Tongue (tissue), 2 donors: Measurements from ENCODE around the gene PLK1. TPM values are rescaled to one million over a fixed set of nuclear protein-coding genes. Genes with fewer than 3 reads are reported as not detected.
"Not testable (repeated sequence)": the region's sequence is repeated elsewhere in the genome, so short reads cannot be mapped to it uniquely, and the experiment has no call there.

Source experiments
- DNase-seq: peaks from one replicate; pipeline ENCODE4 v3.0.0-alpha.2; 2015
- total RNA-seq: library from RNA; depleted of rRNA; stranded (reverse); fragments of >200 nt; gene quantifications from one replicate; pipeline ENCODE4 v1.2.3, GENCODE V29; 2014

The PLK1 gene
- 4.6 TPM for total RNA-seq

DNA sequence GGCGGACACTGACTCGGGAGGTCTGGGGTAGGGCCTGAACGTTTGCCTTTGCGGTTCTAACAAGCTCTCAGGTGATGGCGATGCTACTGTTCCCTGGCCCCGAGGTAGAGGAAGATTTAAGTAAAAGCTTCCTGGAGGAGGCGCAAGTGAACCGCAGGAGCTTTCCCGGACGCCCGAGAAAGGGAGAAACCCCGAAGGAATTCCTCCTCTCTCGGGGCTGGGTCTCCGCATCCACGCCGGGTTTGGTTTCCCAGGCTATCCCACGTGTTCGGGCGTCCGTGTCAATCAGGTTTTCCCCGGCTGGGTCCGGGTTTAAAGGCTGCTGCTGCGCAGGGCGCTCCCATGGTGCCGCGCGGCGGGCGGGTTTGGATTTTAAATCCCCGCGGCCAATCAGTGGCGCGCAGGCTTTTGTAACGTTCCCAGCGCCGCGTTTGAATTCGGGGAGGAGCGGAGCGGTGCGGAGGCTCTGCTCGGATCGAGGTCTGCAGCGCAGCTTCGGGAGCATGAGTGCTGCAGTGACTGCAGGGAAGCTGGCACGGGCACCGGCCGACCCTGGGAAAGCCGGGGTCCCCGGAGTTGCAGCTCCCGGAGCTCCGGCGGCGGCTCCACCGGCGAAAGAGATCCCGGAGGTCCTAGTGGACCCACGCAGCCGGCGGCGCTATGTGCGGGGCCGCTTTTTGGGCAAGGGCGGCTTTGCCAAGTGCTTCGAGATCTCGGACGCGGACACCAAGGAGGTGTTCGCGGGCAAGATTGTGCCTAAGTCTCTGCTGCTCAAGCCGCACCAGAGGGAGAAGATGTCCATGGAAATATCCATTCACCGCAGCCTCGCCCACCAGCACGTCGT is at the start of gene PLK1:
Gene PLK1, plus strand, starts transcription at position 460 of the 844 bp plus-strand sequence. Its CDS starts 44 bp downstream, at position 504.
- peak; percentile 91 for DNase-seq

GRCh38 chr16:23629516-23629915 is 49.2 kb upstream of the PLK1 start:
- DNase-seq, result no peak

DNA sequence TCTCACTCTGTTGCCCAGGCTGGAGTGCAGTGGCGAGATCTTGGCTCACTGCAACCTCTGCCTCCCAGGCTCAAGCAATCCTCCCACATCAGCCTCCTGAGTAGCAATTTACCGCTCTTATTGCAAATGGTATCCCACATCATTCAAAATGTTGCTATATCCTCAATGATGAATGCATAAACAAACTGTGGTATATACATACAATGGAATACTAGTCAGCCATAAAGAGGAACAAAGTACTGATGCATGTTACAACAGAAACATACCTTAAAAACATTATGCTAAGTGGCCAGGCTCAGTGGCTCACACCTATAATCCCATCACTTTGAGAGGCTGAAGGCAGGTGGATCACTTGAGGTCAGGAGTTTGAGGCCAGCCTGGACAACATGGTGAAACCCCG is 46.8 kb upstream of the PLK1 start:
- DNase-seq, result not testable (repeated sequence)

DNA sequence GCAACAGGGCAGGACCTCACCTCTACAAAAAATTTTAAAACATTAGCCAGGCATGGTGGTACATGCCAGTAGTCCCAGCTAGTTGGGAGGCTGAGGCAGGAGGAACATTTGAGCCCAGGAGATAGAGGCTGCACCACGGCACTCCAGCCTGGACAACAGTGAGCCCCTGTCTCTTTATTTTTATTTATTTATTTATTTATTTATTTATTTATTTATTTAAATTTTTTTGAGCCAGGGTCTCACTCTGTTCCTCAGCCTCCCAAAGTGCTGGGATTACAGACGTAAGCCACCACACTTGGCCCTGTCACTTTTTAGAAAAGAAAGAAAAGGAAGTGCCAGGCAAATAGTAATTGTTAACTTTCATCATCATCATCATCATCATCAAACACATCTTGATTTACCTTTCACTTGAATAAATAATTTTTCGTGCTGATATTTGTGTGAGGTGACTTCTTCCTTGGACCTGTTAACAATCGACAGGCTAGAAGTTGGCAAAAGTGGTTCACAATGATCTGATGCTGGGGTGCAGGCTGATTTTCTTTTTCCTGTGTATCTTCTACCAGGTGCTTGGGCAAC is 44.1 kb upstream of the PLK1 start:
- DNase-seq, result no peak

DNA sequence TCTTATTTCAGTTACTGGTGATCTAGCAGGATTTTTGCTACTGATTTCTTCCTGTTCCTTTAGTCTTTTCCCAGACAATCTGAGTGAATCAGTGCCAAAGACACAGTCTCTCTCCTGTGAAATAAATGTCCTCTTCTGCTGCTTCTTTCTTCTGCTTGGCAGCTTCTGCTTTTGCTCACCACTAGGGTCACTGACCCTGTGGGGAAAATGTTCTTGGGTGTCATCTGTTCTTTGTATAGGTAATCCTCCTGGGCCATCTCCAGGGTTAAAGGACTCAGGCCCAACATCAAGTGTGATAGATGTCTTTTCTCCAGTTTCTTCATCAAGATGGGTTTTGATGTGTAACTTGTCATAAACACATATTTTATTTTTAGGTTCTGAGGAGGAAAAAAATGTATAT is 42.7 kb upstream of the PLK1 start:
- DNase-seq, result no peak

DNA sequence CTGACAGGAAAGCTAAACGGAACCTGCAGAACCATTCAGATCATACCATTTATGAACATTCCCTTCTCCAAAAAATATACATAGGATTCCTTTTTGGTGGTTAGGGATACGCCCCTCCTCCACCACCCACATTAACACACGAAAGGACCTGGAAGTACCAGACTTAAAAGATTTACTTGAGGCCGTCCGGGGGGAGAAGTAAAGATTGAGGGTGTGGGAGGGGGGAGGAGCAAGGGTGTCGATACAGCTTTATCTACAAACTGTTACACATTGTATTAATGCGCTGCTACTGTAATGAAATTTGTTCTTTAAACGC is 38.1 kb upstream of the PLK1 start:
- no peak for DNase-seq

- DNase-seq, result peak; percentile 97
Observed at GRCh38 chr16:23640931-23641765, 37.5 kb upstream of the PLK1 start, which contains the start of the genes DCTN5 and PALB2. DCTN5 (plus strand) TSS chr16:23641466; CDS start chr16:23641543, 77 bp downstream. PALB2 (minus strand) TSS chr16:23641310; CDS start chr16:23641157, 153 bp downstream.

DNA sequence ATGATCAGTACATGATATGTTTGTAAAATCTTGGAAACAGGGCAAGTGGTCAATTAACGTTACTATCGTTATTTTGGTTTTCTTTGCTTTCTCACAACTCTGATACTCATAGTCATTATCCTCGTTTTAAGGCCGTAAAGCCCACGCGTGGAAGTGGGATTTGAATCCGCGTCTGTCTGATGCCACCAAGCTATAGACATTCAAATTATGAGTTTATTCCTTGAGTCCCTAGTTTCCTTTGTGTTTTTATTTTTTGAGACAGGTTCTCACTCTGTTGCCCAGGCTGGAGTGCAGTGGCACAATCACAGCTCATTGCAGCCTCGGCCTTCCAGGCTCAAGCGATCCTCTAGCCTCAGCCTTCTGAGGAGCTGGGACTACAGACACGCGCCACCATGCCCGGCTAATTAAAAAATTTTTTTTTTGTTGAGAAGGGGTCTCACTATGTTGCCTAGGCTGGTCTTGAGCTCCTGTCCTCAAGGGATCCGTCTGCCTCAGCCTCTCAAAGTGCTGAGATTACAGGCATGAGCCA is 36.4 kb upstream of the PLK1 start:
- DNase-seq, result no peak

GRCh38 chr16:23650674-23651416 is 27.8 kb upstream of the PLK1 start:
- DNase-seq, result no peak

DNA sequence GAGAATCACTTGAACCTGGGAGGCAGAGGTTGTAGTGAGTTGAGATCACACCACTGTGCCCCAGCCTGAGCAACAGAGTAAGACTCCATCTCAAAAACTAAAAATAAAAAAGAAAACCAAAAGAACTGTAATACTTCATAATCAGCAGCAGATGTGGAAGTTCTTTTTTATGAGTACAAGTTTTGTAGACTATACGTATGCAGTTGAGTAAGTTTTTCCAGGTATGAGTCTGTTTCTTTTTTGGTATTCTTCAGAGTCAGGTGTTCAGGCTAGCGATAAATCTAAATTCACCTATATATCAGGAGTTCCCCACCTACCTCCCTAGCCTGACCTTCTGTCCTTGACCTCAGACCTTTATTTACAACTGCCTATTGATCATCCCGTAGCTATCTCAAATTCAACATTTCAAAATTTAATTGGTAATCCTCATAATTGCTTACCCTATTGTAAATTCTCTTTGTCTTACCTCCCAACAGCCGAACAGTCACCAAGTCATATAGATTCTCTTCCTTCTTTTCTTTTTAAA is 26.7 kb upstream of the PLK1 start:
- DNase-seq, result no peak

GRCh38 chr16:23663918-23664317 is 14.8 kb upstream of the PLK1 start:
- no peak for DNase-seq

DNA sequence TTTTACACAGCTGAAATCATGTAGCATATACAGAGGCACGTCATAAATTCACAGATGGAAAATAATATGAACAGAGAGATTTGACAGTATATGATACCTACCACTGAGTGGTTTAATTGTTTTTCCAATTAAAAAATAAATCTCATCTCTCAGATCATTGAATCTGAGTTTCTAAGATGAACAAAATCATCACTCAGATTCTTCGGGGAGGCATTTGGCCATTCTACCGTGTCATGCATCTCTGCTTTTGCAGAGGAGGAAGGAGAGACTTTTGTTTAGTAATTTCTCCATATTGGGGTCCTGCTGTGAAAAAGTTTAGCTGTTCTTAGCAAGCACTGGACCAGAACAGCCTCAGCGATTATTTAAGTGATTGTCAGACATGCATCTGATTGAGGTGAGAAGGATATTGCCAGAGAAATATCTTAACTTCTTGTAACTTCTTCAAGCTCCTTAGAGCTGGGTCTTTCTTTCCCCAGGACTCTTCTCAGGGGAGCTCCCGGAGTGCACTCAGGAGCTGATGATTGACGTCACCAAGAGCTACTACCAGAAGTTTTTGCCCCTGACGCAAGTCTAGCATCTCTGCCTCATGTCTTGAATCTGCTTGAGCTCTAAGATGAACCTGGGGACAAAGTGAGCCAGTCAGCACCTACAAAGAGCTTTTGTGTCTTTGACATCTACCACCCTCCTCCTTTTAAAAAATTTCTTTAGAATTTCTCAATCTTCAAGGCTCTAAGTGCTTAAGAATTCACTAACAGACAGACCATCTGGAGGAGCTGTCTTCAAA is 11.9 kb upstream of the PLK1 start:
- DNase-seq, result no peak

DNA sequence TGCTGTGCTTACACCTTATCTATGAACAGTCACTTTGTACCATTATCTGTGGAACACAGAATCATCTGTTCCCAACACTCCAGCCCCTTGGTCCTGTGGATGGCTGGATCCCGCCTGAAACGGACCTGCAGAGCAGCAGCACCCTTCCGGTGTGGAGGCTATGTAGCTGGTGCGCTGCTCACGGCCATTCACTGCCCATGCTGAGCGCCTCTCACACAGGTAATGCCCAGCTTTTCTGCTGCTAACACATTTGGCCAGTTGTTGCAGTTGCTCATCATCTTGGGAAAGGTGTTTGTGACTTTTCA is 11.4 kb upstream of the PLK1 start:
- no peak for DNase-seq

DNA sequence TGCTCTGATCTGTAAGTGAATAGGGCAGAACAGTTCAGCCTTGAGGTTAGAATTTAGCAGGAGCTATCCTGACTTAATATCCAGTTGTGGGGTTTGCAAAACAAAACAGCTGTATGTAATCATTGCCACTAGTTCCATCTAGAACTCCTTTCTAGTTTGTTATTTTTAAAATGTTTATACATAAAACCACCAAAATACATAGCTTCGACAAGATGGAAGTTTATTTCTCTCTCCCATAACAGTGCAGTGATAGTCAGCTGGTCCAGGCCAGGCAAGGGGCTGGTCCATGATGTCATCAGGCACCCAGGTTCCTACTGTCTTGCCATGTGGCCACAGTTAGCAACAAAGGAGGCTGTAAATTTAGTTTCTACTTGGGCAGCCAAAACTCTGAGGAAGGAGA is 10.5 kb upstream of the PLK1 start:
- no peak for DNase-seq

DNA sequence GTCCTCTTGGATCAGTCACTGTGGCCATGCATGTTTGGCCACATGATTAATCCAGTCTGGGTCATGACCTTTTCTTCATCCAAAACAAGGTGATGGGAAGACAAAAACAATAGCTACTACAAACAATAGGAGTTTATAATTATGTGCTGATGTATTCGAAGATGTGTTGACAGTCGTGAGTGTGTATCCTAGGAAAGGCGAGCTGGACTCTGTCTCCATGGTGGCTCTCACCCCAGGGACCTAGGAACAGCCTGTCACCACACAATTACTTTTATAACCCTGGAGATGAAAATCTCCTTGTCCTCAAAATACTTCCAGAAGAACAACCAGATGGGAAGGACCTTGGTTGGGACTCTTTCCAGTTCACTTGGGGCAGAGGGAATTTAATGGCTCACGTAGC is 9.8 kb upstream of the PLK1 start:
- DNase-seq, result no peak

GRCh38 chr16:23670137-23670776 is 8.4 kb upstream of the PLK1 start:
- no peak for DNase-seq

DNA sequence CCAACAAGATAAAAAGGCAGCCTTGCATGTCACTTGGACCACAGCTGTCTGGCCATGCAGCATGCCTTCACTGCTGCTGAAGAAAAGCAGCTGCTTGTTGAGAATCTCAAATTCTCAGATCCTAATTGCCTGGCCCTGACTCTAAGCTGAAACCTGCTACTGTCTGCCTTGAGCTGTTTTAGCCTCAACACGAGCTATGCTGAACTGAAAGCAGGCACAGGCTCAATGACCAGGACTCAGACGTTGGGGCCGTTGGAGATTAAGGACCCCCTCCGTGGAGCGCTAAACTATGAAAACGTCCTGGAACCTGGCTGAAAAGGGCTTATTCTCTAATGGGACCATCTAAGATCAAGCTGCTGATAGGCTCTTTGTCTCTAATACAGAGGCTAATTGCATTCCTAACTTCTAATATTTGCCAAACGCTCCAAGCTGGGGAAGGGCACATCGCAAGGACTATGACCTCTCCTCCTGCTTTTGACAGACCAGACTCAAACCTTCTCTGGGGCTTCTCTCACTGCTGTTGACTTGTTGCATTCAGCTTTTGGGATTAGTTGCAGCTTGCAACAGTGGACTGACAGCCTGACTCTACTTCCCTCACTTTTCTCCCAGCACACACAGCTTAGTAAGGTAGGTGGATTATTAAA is 4.6 kb upstream of the PLK1 start:
- DNase-seq, result peak; percentile 79

GRCh38 chr16:23676924-23677480 is 1.7 kb upstream of the PLK1 start:
- DNase-seq, result no peak

DNA sequence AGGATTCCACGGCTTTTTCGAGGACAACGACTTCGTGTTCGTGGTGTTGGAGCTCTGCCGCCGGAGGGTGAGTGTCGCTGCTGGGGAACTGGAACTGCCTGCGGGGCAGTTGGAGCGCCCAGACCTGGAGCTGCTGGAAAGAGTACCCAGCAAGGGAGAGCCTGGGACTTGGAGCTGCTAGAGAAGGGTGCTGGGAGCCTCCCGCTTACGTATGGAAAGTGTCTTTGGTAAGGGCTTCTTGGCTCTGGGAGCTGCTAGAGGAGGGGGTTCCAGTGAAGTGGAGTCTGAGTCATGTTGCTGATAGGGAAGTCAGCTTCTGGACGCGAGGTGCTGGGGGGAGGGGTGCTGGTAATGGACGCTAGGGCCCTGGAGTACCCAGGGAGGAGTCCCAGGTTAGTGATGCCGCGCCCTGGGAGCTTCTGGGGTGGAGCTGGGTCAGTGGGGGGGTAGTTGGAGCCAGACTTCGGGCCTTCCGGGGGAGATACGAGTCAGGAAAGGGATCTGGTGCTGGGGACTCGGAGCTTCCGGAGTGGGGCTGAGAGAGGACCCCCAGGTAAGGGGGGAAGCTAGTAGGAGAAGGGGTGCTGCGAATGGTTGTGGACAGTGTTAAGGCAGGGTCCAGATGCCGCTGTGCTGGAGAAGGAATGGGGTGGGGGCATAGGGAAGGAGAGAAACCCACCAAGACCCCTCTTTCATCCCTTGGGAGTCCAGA is 741 bp downstream of the PLK1 start:
- peak; percentile 21 for DNase-seq
